ENCODE results near the gene C1orf226. TPM values are rescaled to one million over a fixed set of nuclear protein-coding genes. Genes with fewer than 3 reads are reported as not detected.

The C1orf226 gene
- polyA plus RNA-seq, 2 of the 4 experiments (the other 2 are of a cell fraction) = 0.32 to 0.37 TPM

DNA sequence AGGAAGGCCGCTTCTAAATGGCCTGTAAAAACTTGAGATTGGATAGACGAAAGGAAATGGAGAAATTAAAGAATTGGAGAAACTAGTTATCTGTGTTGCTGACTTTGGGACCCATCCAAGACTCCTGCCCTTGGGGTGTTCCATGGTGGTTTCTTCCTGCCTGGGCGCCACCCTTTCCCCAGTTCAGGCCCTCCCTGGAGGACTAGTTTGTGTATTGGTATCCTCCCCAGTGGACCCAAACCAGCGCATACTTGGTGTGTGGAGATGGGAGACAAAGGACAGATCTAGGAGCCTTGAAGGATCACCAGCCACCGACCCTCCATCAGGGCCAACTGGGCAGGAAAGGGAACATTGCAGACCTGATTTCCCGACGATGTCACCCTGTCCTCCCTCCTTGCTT lies 12.0 kb upstream of the C1orf226 start:
- H3K4me3 ChIP-seq = no peak overlapping the region
- WGBS (ENCODE audit: missing lambda C conversion rate) = 78% methylated on average over 7 of the region's 7 CpGs
- CTCF ChIA-PET = no interaction called here
- no peaks in the 10 kb centered on the region for H3K9me3 ChIP-seq
- H3K4me2 ChIP-seq = no peak overlapping the region
- ATAC-seq = no peak
- no peak overlapping the region for H3K27ac ChIP-seq
- TF ChIP-seq SMC3 (IDR thresholded peaks at IDR 0.05) (no peak), FOSB (CRISPR knock-in tag; IDR thresholded peaks at IDR 0.05) (no peak), MYC (IDR thresholded peaks at IDR 0.05; ENCODE audit: borderline replicate concordance, low read length) (no peak), NPAS2 (CRISPR knock-in tag; IDR thresholded peaks at IDR 0.05; ENCODE audit: borderline replicate concordance) (no peak), ESRRA (IDR thresholded peaks at IDR 0.05; ENCODE audit: borderline replicate concordance, low read length) (no peak), CEBPB (IDR thresholded peaks at IDR 0.05) (no peak), HDAC2 (IDR thresholded peaks at IDR 0.05) (no peak), RFX5 (IDR thresholded peaks at IDR 0.05) (no peak), JUN (IDR thresholded peaks at IDR 0.05) (no peak), FOXS1 (CRISPR knock-in tag; IDR thresholded peaks at IDR 0.05) (no peak), EP300 (IDR thresholded peaks at IDR 0.05) (no peak), KDM5A (IDR thresholded peaks at IDR 0.05) (no peak), KDM1A (IDR thresholded peaks at IDR 0.05; ENCODE audit: low read depth) (no peak), EHMT2 (IDR thresholded peaks at IDR 0.05; ENCODE audit: low read depth) (no peak)
- TF ChIP-seq, protein P1, sequence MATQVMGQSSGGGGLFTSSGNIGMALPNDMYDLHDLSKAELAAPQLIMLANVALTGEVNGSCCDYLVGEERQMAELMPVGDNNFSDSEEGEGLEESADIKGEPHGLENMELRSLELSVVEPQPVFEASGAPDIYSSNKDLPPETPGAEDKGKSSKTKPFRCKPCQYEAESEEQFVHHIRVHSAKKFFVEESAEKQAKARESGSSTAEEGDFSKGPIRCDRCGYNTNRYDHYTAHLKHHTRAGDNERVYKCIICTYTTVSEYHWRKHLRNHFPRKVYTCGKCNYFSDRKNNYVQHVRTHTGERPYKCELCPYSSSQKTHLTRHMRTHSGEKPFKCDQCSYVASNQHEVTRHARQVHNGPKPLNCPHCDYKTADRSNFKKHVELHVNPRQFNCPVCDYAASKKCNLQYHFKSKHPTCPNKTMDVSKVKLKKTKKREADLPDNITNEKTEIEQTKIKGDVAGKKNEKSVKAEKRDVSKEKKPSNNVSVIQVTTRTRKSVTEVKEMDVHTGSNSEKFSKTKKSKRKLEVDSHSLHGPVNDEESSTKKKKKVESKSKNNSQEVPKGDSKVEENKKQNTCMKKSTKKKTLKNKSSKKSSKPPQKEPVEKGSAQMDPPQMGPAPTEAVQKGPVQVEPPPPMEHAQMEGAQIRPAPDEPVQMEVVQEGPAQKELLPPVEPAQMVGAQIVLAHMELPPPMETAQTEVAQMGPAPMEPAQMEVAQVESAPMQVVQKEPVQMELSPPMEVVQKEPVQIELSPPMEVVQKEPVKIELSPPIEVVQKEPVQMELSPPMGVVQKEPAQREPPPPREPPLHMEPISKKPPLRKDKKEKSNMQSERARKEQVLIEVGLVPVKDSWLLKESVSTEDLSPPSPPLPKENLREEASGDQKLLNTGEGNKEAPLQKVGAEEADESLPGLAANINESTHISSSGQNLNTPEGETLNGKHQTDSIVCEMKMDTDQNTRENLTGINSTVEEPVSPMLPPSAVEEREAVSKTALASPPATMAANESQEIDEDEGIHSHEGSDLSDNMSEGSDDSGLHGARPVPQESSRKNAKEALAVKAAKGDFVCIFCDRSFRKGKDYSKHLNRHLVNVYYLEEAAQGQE (IDR thresholded peaks at IDR 0.05) = no peak
- TF ChIP-seq, protein P2, sequence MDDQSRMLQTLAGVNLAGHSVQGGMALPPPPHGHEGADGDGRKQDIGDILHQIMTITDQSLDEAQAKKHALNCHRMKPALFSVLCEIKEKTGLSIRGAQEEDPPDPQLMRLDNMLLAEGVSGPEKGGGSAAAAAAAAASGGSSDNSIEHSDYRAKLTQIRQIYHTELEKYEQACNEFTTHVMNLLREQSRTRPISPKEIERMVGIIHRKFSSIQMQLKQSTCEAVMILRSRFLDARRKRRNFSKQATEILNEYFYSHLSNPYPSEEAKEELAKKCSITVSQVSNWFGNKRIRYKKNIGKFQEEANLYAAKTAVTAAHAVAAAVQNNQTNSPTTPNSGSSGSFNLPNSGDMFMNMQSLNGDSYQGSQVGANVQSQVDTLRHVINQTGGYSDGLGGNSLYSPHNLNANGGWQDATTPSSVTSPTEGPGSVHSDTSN (IDR thresholded peaks at IDR 0.05) = no peak
- TF ChIP-seq, protein P3, sequence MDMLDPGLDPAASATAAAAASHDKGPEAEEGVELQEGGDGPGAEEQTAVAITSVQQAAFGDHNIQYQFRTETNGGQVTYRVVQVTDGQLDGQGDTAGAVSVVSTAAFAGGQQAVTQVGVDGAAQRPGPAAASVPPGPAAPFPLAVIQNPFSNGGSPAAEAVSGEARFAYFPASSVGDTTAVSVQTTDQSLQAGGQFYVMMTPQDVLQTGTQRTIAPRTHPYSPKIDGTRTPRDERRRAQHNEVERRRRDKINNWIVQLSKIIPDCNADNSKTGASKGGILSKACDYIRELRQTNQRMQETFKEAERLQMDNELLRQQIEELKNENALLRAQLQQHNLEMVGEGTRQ (IDR thresholded peaks at IDR 0.05) = no peak
- DNase-seq (ENCODE audit: low read depth in 1 of 2, low spot score in 1 of 2) = no peak
- FAIRE-seq = no peak
- POLR2A ChIA-PET = no interaction called here
- peaks cover 10% of the 10 kb centered on the region; the same call in 1 of the 3 replicates for H3K4me1 ChIP-seq

DNA sequence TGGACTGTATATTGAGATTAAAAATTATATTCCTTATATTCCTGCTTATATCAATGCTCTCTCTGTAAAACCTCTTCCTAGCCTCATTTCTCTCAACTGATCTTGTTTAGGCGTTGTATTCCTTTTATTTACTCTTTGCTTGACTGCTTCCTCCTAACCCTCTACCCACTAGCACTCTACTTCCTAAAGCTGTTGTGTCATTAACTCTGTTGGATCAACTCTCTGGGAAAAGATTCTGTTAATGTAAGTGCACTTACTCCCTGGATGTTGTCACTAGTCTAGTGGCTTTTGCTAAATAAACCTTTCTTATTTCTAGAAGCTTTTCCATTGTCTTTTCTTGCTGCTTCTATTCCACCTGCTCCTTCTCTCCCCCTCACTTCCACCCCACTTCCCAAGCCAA lies 11.4 kb upstream of the C1orf226 start:
- ChIA-PET CTCF (interaction anchor here (1.0 kb wide), 1 partner anchor 22 kb away, joined by 4 read pairs; no protein-coding TSS in a partner anchor), POLR2A (no interaction called here)
- no peak for ATAC-seq
- no peaks in the 10 kb centered on the region for H3K9me3 ChIP-seq
- H3K4me2 ChIP-seq = no peak overlapping the region
- peaks cover 10% of the 10 kb centered on the region; the same call in 1 of the 3 replicates for H3K4me1 ChIP-seq
- H3K27ac ChIP-seq = no peak overlapping the region
- no peak overlapping the region for H3K4me3 ChIP-seq
- FAIRE-seq = no peak
- DNase-seq (ENCODE audit: low read depth in 1 of 2, low spot score in 1 of 2) = no peak
- WGBS (ENCODE audit: missing lambda C conversion rate) = 55% methylated on average over 1 of the region's 1 CpG
- TF ChIP-seq EHMT2 (IDR thresholded peaks at IDR 0.05; ENCODE audit: low read depth) = no peak
- no peak for TF ChIP-seq TFCP2L1 (CRISPR knock-in tag; IDR thresholded peaks at IDR 0.05)
- TF ChIP-seq, protein P4, sequence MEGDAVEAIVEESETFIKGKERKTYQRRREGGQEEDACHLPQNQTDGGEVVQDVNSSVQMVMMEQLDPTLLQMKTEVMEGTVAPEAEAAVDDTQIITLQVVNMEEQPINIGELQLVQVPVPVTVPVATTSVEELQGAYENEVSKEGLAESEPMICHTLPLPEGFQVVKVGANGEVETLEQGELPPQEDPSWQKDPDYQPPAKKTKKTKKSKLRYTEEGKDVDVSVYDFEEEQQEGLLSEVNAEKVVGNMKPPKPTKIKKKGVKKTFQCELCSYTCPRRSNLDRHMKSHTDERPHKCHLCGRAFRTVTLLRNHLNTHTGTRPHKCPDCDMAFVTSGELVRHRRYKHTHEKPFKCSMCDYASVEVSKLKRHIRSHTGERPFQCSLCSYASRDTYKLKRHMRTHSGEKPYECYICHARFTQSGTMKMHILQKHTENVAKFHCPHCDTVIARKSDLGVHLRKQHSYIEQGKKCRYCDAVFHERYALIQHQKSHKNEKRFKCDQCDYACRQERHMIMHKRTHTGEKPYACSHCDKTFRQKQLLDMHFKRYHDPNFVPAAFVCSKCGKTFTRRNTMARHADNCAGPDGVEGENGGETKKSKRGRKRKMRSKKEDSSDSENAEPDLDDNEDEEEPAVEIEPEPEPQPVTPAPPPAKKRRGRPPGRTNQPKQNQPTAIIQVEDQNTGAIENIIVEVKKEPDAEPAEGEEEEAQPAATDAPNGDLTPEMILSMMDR (IDR thresholded peaks at IDR 0.05) = no peak
- no peak for TF ChIP-seq HOXB5 (CRISPR knock-in tag; IDR thresholded peaks at IDR 0.05)
- no peak for TF ChIP-seq CEBPB (IDR thresholded peaks at IDR 0.05)
- no peak for TF ChIP-seq JUNB (IDR thresholded peaks at IDR 0.05)
- no peak for TF ChIP-seq ZC3H11A (IDR thresholded peaks at IDR 0.05)
- TF ChIP-seq HEYL (CRISPR knock-in tag; IDR thresholded peaks at IDR 0.05) = no peak
- TF ChIP-seq CHD4 (IDR thresholded peaks at IDR 0.05; ENCODE audit: borderline replicate concordance) = no peak
- TF ChIP-seq, protein P5, sequence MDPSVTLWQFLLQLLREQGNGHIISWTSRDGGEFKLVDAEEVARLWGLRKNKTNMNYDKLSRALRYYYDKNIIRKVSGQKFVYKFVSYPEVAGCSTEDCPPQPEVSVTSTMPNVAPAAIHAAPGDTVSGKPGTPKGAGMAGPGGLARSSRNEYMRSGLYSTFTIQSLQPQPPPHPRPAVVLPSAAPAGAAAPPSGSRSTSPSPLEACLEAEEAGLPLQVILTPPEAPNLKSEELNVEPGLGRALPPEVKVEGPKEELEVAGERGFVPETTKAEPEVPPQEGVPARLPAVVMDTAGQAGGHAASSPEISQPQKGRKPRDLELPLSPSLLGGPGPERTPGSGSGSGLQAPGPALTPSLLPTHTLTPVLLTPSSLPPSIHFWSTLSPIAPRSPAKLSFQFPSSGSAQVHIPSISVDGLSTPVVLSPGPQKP (IDR thresholded peaks at IDR 0.05; ENCODE audit: low read depth, low read length) = no peak
- no peak for TF ChIP-seq GATA3 (IDR thresholded peaks at IDR 0.05; ENCODE audit: borderline replicate concordance)
- TF ChIP-seq RARB (CRISPR knock-in tag; IDR thresholded peaks at IDR 0.05) = no peak
- TF ChIP-seq, protein P6, sequence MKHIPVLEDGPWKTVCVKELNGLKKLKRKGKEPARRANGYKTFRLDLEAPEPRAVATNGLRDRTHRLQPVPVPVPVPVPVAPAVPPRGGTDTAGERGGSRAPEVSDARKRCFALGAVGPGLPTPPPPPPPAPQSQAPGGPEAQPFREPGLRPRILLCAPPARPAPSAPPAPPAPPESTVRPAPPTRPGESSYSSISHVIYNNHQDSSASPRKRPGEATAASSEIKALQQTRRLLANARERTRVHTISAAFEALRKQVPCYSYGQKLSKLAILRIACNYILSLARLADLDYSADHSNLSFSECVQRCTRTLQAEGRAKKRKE (CRISPR knock-in tag; IDR thresholded peaks at IDR 0.05; ENCODE audit: low read depth) = no peak
- TF ChIP-seq RCOR1 (IDR thresholded peaks at IDR 0.05; ENCODE audit: low read depth, low read length) = no peak
- TF ChIP-seq ZNF302 (CRISPR knock-in tag; IDR thresholded peaks at IDR 0.05) = no peak
- no peak for TF ChIP-seq NPAS2 (CRISPR knock-in tag; IDR thresholded peaks at IDR 0.05; ENCODE audit: borderline replicate concordance)
